H1 (cell line): ENCODE data around the gene JDP2.

Experiments used
- CEBPB ChIP-seq: IDR thresholded peaks from 2 replicates; pipeline ENCODE4 v1.6.1; 2012; ENCODE audit warnings: low read depth, low read length
- CHD1 ChIP-seq: IDR thresholded peaks from 2 replicates; pipeline ENCODE4 v1.6.1; 2012; ENCODE audit warnings: low read depth, low read length, improper control_type of control experiment
- EGR1 ChIP-seq: IDR thresholded peaks from 2 replicates; pipeline ENCODE4 v1.6.1; 2011; ENCODE audit warnings: low read depth, low read length, borderline replicate concordance
- JUN ChIP-seq: IDR thresholded peaks from 2 replicates; pipeline ENCODE4 v1.6.1; 2011; ENCODE audit warnings: low read depth, mild to moderate bottlenecking, improper control_type of control experiment, low read length
- JUND ChIP-seq: IDR thresholded peaks from 2 replicates; pipeline ENCODE4 v1.6.1; 2011; ENCODE audit warnings: mild to moderate bottlenecking, improper control_type of control experiment, low read length
- PHF8 ChIP-seq: fragments of 200-600 bp; sonication (generic); conservative IDR thresholded peaks from 2 replicates; pipeline ENCODE4 v1.7.1; 2012; ENCODE audit warnings: low read depth, mild to moderate bottlenecking, inconsistent platforms, low read length, moderate library complexity
- POLR2AphosphoS5 ChIP-seq: IDR thresholded peaks from 2 replicates; pipeline ENCODE4 v1.6.1; 2011; ENCODE audit warnings: low read depth, low read length
- RAD21 ChIP-seq, 2 experiments: IDR thresholded peaks in 1 of 2; conservative IDR thresholded peaks in 1 of 2; 2 replicates each; pipeline ENCODE4 v1.6.1; 2011; ENCODE audit warnings: low read depth in 2 of 2, low read length in 2 of 2, improper control_type of control experiment in 1 of 2, inconsistent platforms in 1 of 2, mild to moderate bottlenecking in 1 of 2, moderate library complexity in 1 of 2
- SP1 ChIP-seq: IDR thresholded peaks from 2 replicates; pipeline ENCODE4 v1.6.1; 2011; ENCODE audit warnings: low read depth, low read length
- SP2 ChIP-seq: IDR thresholded peaks from 2 replicates; pipeline ENCODE4 v1.6.1; 2012; ENCODE audit warnings: mild to moderate bottlenecking, low read length, inconsistent platforms
- TEAD4 ChIP-seq: IDR thresholded peaks from 2 replicates; pipeline ENCODE4 v1.6.1; 2012; ENCODE audit warnings: low read depth, low read length, inconsistent platforms, mixed read lengths
- TF ChIP-seq, protein P1 (sequence below), 3 experiments: IDR thresholded peaks; 1 replicate in 2 of 3; 2 replicates in 1 of 3; pipeline versions ENCODE4 v1.5.1 to v1.6.1; 2011; ENCODE audit warnings: low read length in 3 of 3, mild to moderate bottlenecking in 3 of 3, inconsistent platforms in 2 of 3, low read depth in 1 of 3, moderate library complexity in 1 of 3; ENCODE audit not compliant: insufficient read depth in 1 of 3; ENCODE audit errors: control extremely low read depth in 1 of 3
- TF ChIP-seq, protein P2 (sequence below): IDR thresholded peaks from 2 replicates; pipeline ENCODE4 v1.6.1; 2012; ENCODE audit warnings: inconsistent platforms

DNA sequence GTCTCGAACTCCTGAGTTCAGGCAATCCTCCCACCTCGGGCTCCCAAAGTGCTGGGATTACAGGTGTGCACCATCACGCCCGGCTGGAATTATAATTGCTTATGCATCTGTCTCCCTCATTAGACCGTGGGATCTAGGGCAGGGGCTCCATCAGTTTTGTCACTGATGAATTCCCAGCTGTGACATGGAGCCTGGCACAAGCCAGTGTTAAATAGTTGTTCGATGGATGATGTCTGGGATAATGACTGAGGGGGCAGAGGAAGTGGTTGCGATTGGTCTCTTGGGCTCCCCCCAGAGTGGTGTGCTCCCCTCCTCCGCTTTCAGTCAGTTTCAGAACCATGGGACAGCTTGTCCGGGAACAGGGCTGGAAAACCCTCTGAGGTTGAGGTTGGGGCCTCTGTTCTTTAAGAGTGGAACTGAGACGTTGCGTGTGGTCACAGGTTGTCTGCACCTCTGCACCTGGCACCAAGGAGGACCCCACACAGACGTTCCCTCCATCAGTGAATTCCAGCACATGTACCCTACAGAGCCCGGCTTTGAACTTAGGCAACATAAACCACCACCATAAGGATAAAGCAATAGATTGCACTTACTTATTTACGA is 63.7 kb downstream of the JDP2 start:
- TF ChIP-seq SP1 (no peak), PHF8 (no peak), EGR1 (no peak), TEAD4 (no peak), CHD1 (no peak), SP2 (no peak), RAD21 (IDR thresholded peaks at IDR 0.05 in 1 of 2, conservative IDR thresholded peaks at IDR 0.05 in 1 of 2; ENCODE audit: low read depth in 2 of 2, low read length in 2 of 2) (no peak), JUND (no peak), CEBPB (no peak), JUN (no peak), POLR2AphosphoS5 (no peak)
- TF ChIP-seq, protein P1, sequence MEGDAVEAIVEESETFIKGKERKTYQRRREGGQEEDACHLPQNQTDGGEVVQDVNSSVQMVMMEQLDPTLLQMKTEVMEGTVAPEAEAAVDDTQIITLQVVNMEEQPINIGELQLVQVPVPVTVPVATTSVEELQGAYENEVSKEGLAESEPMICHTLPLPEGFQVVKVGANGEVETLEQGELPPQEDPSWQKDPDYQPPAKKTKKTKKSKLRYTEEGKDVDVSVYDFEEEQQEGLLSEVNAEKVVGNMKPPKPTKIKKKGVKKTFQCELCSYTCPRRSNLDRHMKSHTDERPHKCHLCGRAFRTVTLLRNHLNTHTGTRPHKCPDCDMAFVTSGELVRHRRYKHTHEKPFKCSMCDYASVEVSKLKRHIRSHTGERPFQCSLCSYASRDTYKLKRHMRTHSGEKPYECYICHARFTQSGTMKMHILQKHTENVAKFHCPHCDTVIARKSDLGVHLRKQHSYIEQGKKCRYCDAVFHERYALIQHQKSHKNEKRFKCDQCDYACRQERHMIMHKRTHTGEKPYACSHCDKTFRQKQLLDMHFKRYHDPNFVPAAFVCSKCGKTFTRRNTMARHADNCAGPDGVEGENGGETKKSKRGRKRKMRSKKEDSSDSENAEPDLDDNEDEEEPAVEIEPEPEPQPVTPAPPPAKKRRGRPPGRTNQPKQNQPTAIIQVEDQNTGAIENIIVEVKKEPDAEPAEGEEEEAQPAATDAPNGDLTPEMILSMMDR (IDR thresholded peaks at IDR 0.05; ENCODE audit: control extremely low read depth in 1 of 3, insufficient read depth in 1 of 3, low read depth in 1 of 3, low read length in 3 of 3), result no peak
- TF ChIP-seq, protein P2, sequence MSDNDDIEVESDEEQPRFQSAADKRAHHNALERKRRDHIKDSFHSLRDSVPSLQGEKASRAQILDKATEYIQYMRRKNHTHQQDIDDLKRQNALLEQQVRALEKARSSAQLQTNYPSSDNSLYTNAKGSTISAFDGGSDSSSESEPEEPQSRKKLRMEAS, result no peak
